GM19240 (cell line): ENCODE results near the gene TMEM132C.

ENCODE experiments used
- DNase-seq: peaks from one replicate; pipeline ENCODE4 v3.0.0; 2011; ENCODE audit warnings: low spot score; ENCODE audit not compliant: insufficient read length

The TMEM132C gene

DNA sequence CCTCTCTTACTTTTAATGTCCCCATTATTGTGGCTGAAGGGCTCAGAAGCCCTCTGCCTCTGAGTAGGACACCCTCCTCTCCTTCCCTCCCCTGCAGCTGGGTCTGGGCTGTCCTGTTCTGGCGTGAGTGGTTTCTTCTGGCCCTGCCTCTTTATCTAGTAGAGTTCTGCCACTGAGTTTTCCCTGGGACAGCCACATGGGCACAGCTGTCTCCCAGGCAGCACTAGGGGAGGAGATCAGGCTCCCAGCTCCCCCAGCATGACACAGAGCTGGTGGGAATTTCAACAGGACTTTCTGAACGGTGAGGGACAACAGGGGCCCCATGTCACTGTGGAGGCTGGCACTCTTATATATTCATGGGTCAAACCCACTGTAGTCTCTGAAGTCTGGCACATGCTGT is 21.4 kb downstream of the TMEM132C start:
- no peak for DNase-seq

DNA sequence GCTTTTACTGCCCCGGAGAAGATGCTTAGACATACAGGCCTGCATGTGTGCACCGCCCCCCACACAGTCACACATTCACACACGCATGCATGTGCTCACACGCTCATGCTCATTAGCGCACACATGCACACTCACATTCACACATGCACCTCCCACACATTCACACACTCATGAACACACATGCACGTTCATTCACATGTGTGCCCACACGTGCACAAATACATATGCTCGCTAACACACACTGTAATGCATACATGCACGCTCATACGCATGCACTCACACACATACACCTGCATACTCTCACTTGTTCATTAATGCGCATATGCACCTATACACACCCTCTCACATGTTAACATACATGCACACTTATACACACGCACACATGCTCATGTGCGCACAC is 21.9 kb downstream of the TMEM132C start:
- DNase-seq: no peak

DNA sequence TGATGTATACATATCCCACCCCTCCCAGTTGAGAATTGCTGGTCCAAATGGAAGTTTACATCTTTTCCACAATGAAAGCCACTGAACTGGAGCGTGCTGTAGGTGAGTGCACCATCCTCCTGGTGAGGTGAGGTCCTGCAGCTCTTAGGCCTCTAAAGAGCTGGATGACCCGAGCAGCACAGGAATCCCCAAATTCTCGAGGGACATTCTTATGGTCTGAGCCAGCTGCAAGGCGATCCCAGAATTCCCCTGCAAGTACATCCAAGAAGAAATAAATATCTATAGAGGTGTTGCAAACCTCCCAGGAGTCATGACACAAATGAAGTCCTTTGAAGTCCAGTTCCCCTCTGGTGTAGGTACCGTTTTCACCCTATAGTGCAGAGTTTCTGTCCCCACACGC is 24.0 kb downstream of the TMEM132C start:
- no peak for DNase-seq

DNA sequence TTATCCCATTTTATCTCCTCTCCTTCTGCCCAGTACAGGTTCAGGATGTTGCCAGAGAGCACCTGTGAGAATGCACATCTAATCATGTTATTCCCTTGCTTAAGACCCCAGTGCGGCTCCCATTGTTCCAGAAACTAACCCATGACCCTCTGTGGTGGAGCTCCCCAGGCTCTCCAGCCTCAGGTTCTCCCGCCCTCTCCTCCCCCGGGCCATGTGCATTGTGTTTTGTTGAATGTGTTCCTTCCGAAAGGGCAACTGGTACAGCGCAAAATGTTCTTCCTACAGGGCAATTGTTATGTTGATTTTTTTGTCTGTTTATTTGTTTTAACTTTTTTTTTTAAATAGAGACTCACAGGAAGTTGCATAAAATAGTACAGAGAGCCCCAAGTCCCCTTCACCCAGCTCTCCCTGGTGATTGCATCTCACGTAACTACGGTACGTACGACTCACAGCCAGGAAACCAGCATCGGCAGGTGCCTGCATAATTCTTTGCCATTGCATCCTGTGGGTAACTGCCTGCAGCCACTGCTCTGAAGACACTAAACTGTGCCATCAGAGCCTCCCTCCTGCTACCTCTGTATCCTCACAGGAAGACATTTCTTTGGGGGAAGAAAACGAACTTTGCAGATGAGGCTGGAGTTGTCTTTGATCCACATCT is 31.2 kb downstream of the TMEM132C start:
- no peak for DNase-seq

DNA sequence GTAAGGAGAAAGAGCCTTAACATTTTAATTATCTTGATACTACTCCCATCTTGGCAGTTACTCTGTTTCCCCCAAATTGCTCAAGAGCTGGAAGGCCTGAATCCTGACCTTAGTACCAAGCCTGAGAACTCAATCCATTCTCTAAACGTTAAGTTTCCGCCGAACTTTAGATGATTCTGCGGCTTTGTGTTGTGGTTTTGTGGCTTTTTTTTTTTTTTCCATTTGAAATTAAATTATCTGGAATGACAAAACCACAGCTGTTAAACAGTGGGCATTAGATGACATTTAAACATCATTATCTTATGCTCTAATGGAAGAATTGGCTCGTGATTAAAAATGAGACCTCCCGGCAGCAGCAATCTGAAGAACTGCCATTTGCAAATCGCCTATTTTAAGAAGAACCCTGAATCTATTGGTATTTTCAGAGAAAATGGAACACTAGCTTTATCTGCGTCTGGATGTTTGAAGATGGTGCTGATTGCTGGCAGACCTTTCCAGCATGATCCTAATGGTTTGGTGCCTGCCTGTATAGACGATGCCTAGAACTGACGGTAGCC is 38.4 kb downstream of the TMEM132C start:
- no peak for DNase-seq

DNA sequence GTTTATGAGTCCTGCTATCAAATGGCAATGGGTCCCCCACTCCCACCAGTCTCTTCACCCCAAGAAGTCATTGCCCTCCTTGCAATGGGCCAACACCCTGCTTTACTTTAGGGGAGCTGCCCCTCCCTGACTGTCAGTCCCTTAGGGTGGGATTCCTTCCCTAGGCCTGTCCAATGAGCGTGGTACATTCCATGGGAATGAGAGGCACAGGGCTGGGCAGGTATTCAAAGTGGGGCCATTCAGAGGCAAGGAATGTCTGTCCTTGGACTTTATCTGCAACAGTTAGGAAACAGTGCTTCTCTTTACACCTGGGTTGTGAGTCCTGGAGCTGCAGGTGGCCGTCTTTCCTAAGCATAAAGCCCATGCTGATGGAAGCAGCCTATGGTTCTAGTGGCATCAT is 40.8 kb downstream of the TMEM132C start:
- no peak for DNase-seq

DNA sequence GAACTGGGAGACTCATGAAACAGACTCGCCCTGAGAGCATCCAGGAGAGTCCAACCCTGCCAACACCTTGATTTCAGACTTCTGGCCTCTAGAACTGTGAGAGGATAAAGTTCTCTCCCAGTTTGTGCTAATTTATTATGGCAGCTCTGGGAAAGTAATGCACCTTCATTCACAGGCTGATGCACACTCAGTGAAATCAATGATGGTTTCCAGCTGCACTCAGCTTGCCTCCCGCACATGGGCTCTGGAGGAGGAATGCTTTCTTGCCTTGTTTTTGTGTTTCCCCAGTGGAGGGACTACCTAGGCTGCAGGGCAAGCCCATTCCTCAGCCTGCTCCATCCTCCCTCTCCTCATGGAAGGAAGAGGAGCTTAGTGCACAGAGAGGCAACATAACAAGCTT is 45.7 kb downstream of the TMEM132C start:
- DNase-seq: no peak

DNA sequence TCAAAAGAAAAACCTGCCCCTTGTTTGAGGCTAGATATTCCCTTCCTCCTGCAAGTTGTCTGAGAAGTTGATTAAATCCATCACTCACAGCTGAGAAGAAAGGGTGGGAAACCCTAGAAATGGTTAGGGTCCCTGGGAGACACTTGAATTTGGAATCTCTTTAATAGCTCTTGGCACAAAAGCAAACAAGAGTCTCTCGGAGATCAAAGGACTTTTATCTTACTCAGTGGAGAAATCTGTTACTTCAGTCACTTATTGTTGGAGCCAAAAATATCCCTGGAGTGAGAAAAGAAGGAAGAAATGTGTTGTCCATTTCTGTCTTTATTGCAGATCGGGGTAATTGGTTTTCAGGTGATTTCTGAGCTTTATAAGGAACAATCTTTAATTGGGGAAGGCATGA is 47.0 kb downstream of the TMEM132C start:
- DNase-seq: no peak

DNA sequence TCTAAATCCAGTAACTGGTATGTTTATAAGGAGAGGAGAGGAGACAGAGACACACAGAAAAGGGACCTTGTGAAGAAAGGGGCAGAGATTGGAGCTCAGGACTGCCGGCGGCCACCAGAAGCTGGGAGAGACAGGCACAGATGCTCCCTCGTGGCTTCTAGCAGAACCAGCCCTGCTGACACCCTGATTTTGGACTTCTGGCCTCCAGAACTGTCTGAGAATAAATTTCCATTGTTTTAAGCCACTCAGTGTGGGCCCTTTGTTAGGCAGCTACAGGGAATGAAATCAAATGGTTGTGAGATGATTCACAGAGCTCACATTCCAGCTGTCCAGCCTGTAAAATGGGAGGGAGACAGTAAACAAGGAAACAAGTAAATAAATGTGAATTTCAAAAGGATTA is 47.6 kb downstream of the TMEM132C start:
- no peak for DNase-seq

DNA sequence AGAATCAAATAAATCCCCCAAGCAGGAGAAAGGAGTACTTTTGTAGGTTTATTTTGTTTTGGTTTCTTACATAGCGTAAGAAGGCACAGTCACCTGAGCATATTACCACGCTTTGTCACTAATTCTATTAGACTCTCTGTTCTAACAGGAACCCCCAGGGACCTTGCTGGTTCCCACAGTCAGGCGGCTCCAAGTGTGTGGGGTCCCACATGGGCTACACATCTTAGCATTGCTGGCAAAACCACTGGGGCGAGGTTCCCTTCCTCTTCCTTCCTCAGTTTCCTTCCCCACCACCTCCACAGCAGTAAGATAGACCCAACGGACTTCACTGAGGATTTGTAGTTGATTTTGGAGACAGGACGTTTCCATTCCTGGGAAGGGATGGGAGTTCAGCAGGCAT is 49.1 kb downstream of the TMEM132C start:
- no peak for DNase-seq

DNA sequence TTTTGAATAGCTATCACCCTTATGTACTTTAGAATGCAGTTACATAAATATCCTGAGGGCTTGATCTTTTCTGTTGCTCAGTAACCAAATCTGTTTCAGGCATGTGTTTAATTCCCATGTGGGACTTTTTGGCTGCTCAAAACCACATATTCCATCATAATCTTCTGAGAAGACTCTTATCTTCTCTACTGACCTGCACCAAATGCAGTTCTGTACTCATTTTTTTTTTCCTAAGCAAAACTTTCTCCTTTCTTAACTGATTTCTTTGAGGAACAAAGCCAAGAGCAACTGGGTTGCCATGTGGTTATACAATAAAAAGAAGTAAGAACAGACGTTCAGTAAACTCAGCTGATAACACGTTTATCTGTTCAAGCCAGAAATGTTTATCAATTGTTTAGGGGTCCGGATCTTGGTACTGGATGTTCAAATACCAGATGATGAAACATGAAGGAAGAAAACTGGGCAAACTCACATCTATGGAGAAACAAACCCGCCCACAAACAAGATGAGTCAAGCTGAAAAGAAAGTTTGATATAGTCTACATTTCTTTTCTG is 50.1 kb downstream of the TMEM132C start:
- no peak for DNase-seq

DNA sequence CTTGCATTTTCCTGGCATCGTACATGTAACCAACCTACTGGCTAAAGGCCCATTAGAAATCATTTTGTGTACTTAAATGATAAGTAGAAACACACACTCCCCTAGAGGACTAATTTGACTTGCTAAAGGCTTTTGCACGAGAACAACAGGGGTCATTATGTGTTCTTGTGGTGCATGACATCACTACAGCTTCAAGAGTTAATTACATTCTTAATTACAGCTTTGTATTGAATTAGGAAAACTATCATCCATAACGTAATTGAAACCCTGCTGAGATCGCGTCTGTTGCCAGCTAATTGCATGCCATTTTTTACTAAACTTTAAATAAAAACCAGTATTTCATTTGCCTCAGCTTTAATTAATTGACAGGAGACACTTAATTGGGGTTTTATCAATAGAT is 51.4 kb downstream of the TMEM132C start:
- no peak for DNase-seq

DNA sequence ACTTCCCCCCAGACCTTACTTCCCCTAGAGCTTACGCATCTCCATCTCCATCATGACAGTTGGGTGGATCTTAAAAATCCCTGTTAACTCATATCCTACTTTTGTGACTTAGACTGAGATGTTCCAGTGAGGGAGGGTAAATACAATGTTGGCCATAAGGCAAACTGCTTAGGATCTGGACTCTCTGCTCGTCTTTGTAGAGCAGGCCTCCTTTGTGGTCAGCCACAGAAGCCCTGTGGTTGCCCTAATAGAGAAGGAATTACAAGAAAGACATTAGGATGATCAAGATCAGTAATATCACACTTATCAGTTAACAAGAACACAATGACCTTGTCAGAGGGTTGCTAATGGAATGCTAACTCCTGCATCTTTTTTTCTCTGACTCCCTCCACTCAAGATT is 52.0 kb downstream of the TMEM132C start:
- no peak for DNase-seq

DNA sequence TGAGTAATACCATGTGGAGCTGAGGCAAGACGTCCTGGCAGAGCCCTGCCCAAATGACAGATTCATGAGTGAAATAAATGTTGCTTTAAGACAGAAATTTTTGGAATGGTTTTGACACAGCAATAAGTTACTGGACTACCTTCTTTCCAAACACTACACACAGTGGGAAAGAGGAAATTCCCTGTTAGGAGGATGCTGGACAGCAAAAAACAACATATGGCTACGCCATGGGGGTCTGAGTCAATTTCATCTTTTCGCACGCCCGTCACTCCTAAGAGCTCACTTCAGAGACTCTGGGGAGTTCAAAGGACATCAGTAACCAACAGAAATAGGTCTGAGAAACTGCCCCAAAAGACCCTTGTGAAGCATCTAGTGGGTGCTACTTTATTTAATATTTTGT is 55.4 kb downstream of the TMEM132C start:
- DNase-seq: no peak

DNA sequence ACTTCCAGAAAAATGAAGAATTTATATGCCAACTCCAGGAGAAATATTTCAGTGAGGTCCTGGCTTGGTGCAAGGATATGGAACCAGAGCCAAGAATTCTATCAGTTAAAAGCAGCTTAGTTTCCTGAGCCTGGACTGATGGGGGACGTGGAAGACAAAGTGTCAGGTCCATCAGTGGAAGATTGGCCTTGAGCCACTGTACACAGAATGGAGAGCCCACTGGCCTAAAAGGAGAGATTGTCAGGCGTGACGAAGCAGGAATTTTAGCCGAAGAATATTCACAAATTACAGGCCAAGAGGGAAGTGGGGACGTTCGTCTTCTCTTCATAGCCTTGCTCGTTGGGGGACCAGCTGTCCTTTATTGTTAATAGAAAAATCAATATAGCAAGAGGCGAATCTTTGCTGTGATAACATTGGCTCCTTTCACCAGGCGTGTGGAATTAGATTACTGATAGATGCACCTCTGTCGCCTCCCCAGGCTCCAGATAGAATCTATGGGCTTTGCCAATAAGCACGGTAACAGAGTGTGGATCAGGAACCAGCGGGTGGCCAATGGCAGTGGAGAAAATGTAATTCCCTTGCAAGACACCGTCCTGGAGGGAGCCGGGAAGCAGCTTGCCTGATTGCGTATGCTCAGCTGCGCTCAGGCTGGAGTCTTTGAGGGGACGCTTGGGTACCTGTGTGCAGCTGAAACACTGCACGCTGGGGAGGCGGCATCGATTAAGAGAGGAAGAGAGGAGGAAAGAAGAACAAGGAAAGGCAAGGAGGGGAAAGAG is 56.4 kb downstream of the TMEM132C start:
- no peak for DNase-seq

DNA sequence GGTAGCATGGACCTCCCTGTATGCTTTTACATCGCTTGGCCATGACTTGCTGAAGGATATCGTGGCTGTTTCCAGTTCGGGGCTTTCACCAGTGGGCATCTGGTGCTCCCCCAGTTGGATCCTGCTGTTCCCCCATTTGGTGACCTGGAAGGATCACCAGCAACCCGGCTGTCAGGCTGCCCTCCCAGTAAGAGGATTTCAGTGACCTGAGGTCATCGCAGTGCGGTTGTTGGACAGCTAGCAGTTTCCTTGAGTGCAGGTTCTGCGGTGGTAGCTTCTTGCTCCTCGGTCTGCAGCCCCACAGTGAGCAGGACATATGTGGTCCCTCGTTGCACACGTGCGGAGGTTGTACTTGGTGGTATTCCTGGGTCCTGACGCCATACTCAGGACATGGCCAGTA is 58.7 kb downstream of the TMEM132C start:
- no peak for DNase-seq

DNA sequence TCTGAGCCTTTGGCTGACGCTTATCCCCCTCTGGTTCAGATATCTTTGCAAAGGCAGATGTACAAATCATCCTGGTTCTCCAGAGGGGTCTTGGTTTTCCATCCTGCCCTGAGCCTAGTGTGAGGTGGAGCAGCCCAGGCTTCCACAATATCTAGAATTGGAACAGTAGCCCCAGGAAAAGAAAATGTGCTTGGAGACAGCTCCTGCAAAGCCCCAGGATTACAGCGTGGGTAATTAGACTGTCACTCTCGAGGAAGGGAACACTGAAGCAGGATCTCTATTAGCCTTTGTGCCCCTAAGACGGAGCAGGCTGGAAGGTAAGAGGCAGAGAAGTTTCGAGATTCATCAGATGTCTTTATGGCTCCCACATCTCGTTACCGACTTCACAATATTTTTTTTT is 59.4 kb downstream of the TMEM132C start:
- no peak for DNase-seq

DNA sequence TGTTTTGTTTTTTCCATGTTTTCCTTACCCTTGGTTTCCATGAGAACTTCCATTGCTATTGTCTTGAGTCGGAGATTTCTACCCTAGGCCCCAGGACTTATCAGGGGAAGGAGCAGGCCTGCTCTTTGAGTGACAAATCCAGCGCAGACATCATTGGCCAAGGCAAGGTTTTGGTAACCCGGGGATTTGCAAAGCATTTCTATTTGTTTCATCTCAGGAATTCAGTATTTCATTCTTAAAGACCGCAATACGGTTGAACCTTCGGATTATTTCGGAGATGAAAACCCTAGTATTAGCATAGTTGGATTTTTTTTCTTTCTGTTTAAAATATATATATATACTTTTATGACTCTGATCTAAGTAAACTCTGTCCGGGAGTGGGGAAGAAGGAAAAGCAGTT is 62.0 kb downstream of the TMEM132C start:
- no peak for DNase-seq

DNA sequence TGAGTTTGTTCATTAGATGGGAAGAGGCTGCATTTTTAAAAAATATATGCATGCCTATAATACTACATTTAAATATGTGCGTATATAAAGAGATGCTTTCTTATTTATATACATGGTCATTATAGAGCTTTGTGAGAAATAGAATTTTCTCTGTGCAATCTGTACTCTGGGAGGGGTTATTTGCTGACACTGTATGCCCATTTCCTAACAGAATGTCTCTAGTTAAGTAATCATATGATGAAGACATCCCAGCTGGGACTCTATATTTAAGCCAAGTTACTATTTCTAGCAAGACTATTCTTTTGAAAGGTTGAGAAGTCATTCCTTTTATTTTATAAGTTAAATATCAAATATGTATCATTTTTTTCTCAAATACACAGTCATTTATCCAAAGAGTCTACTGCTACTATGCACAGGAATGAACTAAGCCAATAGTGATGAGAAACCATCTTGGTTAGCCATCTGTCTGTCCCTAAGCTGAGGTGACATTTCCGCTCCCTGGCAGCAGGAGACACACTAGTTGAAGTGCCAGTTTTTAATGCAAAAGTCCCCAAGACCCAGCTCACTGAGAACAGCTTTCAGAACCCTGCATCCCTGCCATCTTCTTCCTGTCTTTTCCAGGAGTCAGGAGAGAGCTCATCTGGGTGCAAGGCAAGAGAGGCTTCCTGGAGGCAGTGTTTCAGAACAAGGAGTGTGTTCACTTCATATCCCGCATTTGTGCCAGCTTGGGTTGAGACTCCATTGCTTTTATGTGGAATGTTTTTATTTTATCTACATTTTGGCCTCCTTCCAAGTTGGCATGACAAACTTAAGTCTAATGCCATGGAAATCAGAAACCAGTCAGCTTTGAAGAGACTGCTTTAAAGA is 69.5 kb downstream of the TMEM132C start:
- DNase-seq: no peak

DNA sequence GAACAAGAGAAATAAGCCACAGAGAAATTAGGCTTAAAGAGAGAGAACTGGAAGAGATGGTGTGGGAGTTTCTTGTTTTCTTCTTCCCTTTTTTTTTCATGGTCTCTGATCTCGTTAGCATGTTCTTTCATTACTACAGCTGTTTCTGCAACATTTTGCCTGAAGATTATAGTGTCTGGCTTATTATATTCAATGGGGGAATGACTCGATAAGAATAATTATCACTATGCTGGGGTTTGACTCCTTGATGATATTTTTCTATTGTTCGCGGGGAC is 70.0 kb downstream of the TMEM132C start:
- DNase-seq: no peak

DNA sequence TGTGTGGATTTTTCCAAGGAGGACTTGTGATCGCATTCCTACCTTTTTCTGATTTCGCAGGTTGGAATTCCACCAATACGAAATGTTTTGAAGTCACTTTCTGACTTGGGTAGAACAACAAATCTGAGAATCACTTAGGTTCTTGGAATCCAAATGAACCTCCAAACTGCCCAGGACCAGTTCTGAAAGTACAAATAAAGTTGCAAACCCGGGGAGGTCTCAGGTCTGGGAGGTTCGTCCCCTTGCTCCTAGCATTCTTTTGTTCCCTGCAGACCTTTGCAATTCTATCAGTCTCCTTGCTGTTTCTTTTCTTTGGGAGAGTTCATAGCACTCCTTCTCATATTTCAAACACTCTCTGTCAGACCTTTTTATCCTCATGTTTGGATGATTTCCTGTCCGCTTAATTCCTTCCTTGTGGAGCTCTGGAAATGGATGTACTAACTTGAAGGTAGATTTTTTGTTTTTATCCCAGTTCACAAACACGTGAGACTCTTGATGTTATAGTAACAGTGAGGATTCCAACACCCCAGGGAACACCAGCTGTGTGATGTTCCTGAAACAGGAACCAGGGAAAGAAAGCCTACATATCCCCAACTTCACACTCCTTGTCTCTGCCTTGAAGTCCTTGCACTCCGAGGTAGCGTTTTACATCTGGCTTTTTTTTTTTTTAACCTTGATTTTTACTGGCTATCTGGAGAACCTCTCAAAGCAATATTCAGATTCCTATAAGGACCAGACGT is 70.6 kb downstream of the TMEM132C start:
- DNase-seq: no peak
